ENCODE results near the gene TMEFF2.

The TMEFF2 gene

GRCh38 chr2:192060161-192060560 is 134.6 kb downstream of the TMEFF2 start:
- no peak for DNase-seq

GRCh38 chr2:192059266-192059665 is 135.5 kb downstream of the TMEFF2 start:
- no peak for DNase-seq

- DNase-seq = no peak
These were observed 140.8 kb downstream of the TMEFF2 start for GRCh38 chr2:192053921-192054320.

GRCh38 chr2:192051533-192051932 is 143.2 kb downstream of the TMEFF2 start:
- no peak for DNase-seq

- DNase-seq = no peak
These were observed 145.4 kb downstream of the TMEFF2 start for GRCh38 chr2:192049362-192049761.

- no peak for DNase-seq
These were observed 147.2 kb downstream of the TMEFF2 start for GRCh38 chr2:192047315-192048107.

- no peak for DNase-seq
These were observed 150.2 kb downstream of the TMEFF2 start for GRCh38 chr2:192044496-192044895.

GRCh38 chr2:192043216-192043870 is 151.4 kb downstream of the TMEFF2 start:
- no peak for DNase-seq

GRCh38 chr2:192042126-192042525 is 152.6 kb downstream of the TMEFF2 start:
- no peak for DNase-seq

GRCh38 chr2:192038110-192038509 is 156.6 kb downstream of the TMEFF2 start:
- no peak for DNase-seq

- DNase-seq = no peak
These were observed 158.8 kb downstream of the TMEFF2 start for GRCh38 chr2:192035731-192036442.

- DNase-seq = no peak
These were observed 163.9 kb downstream of the TMEFF2 start for GRCh38 chr2:192030856-192031255.

GRCh38 chr2:192030289-192030688 is 164.4 kb downstream of the TMEFF2 start:
- no peak for DNase-seq

- no peak for DNase-seq
These were observed 165.6 kb downstream of the TMEFF2 start for GRCh38 chr2:192029089-192029488.

- DNase-seq = no peak
These were observed 168.0 kb downstream of the TMEFF2 start for GRCh38 chr2:192026825-192027120.

- no peak for DNase-seq
These were observed 168.5 kb downstream of the TMEFF2 start for GRCh38 chr2:192026059-192026824.

GRCh38 chr2:192025637-192026036 is 169.1 kb downstream of the TMEFF2 start:
- DNase-seq = no peak

- DNase-seq = no peak
These were observed 171.7 kb downstream of the TMEFF2 start for GRCh38 chr2:192023006-192023405.

GRCh38 chr2:192017844-192018243 is 176.9 kb downstream of the TMEFF2 start:
- DNase-seq = no peak

GRCh38 chr2:192016265-192016664 is 178.5 kb downstream of the TMEFF2 start:
- no peak for DNase-seq

- no peak for DNase-seq
These were observed 181.5 kb downstream of the TMEFF2 start for GRCh38 chr2:192013211-192013610.

GRCh38 chr2:192011196-192011595 is 183.5 kb downstream of the TMEFF2 start:
- DNase-seq = no peak

- DNase-seq = no peak
These were observed 184.7 kb downstream of the TMEFF2 start for GRCh38 chr2:192010073-192010472.

Data from effector CD4-positive, alpha-beta T cell (primary cell).